Ishikawa (cell line): Measurements from ENCODE around the gene DHODH.

Source experiments
- CEBPB ChIP-seq: IDR thresholded peaks from 2 replicates; pipeline ENCODE4 v1.6.1; 2012
- CREB1 ChIP-seq: IDR thresholded peaks from 2 replicates; pipeline ENCODE4 v1.6.1; 2012; ENCODE audit warnings: low read depth
- EGR1 ChIP-seq: IDR thresholded peaks from 2 replicates; pipeline ENCODE4 v1.6.1; 2012
- EP300 ChIP-seq: IDR thresholded peaks from 2 replicates; pipeline ENCODE4 v1.6.1; 2012; ENCODE audit warnings: borderline replicate concordance
- FOXM1 ChIP-seq: IDR thresholded peaks from 2 replicates; pipeline ENCODE4 v1.6.1; 2012; ENCODE audit warnings: low read depth, borderline replicate concordance
- RAD21 ChIP-seq: IDR thresholded peaks from 2 replicates; pipeline ENCODE4 v1.6.1; 2012; ENCODE audit warnings: low read depth
- TAF1 ChIP-seq: IDR thresholded peaks from 2 replicates; pipeline ENCODE4 v1.6.1; 2012; ENCODE audit warnings: low read depth, mild to moderate bottlenecking
- TEAD4 ChIP-seq: IDR thresholded peaks from 2 replicates; pipeline ENCODE4 v1.6.1; 2012
- YY1 ChIP-seq: IDR thresholded peaks from 2 replicates; pipeline ENCODE4 v1.6.1; 2012; ENCODE audit warnings: low read depth
- TF ChIP-seq, protein P1 (sequence below): IDR thresholded peaks from 2 replicates; pipeline ENCODE4 v1.6.1; 2012; ENCODE audit warnings: low read depth, mild to moderate bottlenecking
- TF ChIP-seq, protein P2 (sequence below): IDR thresholded peaks from 2 replicates; pipeline ENCODE4 v1.6.1; 2012

- no peak for TF ChIP-seq TAF1
- TF ChIP-seq, protein P1, sequence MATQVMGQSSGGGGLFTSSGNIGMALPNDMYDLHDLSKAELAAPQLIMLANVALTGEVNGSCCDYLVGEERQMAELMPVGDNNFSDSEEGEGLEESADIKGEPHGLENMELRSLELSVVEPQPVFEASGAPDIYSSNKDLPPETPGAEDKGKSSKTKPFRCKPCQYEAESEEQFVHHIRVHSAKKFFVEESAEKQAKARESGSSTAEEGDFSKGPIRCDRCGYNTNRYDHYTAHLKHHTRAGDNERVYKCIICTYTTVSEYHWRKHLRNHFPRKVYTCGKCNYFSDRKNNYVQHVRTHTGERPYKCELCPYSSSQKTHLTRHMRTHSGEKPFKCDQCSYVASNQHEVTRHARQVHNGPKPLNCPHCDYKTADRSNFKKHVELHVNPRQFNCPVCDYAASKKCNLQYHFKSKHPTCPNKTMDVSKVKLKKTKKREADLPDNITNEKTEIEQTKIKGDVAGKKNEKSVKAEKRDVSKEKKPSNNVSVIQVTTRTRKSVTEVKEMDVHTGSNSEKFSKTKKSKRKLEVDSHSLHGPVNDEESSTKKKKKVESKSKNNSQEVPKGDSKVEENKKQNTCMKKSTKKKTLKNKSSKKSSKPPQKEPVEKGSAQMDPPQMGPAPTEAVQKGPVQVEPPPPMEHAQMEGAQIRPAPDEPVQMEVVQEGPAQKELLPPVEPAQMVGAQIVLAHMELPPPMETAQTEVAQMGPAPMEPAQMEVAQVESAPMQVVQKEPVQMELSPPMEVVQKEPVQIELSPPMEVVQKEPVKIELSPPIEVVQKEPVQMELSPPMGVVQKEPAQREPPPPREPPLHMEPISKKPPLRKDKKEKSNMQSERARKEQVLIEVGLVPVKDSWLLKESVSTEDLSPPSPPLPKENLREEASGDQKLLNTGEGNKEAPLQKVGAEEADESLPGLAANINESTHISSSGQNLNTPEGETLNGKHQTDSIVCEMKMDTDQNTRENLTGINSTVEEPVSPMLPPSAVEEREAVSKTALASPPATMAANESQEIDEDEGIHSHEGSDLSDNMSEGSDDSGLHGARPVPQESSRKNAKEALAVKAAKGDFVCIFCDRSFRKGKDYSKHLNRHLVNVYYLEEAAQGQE: no peak
- no peak for TF ChIP-seq CREB1
- TF ChIP-seq CEBPB: no peak
- TF ChIP-seq, protein P2, sequence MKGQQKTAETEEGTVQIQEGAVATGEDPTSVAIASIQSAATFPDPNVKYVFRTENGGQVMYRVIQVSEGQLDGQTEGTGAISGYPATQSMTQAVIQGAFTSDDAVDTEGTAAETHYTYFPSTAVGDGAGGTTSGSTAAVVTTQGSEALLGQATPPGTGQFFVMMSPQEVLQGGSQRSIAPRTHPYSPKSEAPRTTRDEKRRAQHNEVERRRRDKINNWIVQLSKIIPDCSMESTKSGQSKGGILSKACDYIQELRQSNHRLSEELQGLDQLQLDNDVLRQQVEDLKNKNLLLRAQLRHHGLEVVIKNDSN: no peak
- no peak for TF ChIP-seq RAD21
- TF ChIP-seq EP300: no peak
- no peak for TF ChIP-seq YY1
- no peak for TF ChIP-seq EGR1
- no peak for TF ChIP-seq TEAD4
- no peak for TF ChIP-seq FOXM1
Observed at GRCh38 chr16:71985262-71985974, 23.1 kb upstream of the DHODH start.
